GM10847 (cell line): ENCODE data around the gene PIGZ.

ENCODE experiments used
- POLR2A ChIP-seq: IDR thresholded peaks from 2 replicates; pipeline ENCODE4 v1.6.1; 2011; ENCODE audit not compliant: insufficient read length; ENCODE audit errors: extremely low read depth

Gene PIGZ, protein sequence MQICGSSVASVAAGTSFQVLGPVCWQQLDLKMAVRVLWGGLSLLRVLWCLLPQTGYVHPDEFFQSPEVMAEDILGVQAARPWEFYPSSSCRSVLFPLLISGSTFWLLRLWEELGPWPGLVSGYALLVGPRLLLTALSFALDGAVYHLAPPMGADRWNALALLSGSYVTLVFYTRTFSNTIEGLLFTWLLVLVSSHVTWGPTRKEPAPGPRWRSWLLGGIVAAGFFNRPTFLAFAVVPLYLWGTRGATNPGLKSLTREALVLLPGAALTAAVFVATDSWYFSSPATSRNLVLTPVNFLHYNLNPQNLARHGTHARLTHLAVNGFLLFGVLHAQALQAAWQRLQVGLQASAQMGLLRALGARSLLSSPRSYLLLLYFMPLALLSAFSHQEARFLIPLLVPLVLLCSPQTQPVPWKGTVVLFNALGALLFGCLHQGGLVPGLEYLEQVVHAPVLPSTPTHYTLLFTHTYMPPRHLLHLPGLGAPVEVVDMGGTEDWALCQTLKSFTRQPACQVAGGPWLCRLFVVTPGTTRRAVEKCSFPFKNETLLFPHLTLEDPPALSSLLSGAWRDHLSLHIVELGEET

DNA sequence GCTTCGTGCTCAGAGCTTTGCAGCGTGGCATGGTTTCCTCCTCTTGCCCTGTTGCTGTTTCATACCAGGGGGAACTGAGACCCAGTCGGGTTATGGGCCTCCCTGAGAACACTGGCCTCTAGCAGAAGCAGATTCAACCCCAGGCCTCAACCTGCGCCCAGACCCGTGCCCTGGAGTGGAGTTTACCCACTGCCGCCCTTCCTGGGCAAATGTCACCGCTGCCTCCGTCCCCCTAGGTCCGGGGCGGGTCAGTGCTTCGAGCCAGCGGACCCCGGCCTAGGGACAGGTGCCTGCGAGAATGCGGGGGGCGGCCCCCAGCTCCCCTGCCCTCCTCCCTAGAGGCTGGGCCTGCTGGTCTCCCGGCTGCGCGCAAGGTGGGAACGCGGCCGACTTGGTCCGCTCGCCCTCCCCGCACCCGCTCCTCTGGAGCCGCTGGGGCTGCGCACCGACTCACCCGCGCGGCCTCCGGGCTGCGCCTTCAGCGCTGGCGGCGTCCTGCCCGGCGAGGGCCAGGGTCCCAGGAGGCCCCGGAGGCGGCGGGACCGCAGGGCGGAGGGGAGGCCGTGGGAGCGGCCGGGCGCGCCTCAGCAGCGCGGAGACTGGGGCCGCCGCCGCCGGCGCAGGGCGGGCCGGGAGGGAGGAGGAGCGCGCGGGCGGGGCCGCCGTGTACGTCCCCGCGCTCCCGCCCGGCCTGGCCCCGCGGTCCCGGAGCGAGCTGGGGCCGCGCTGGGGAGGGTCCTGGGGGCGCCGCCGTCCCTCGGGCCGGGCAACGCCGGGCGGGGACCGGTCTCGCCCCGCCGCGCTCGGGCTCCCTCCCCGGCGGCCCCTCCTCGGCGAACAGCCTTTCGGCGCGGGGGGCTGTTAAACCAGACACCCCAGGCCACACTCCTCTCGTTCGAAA is at the start of gene PIGZ:
TSS of gene PIGZ (minus strand) at position 601 of the 901 bp plus-strand sequence. CDS start 16,802 bp downstream, outside the sequence.
- TF ChIP-seq POLR2A = peak; percentile 46

DNA sequence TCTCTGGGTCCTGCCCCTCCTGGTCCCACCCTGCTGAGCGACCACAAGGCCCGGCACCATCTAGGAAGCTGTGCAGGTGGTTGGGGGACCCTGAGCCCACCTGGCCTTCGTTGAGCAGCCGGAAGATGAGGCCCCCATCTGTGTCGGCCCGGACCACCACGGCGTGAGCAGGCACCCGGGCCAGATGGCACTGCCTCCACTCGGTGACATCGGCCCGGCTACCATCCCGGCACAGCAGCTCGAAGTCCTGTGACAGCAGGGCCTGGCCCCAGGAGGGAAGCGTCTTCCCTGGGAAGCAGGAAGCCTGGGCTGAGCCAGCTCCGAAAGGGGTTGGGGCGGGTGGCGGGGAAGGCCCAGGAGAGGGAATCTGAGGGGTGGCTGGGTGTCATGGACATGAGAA is 48.4 kb upstream of the PIGZ start:
- no peak for TF ChIP-seq POLR2A

DNA sequence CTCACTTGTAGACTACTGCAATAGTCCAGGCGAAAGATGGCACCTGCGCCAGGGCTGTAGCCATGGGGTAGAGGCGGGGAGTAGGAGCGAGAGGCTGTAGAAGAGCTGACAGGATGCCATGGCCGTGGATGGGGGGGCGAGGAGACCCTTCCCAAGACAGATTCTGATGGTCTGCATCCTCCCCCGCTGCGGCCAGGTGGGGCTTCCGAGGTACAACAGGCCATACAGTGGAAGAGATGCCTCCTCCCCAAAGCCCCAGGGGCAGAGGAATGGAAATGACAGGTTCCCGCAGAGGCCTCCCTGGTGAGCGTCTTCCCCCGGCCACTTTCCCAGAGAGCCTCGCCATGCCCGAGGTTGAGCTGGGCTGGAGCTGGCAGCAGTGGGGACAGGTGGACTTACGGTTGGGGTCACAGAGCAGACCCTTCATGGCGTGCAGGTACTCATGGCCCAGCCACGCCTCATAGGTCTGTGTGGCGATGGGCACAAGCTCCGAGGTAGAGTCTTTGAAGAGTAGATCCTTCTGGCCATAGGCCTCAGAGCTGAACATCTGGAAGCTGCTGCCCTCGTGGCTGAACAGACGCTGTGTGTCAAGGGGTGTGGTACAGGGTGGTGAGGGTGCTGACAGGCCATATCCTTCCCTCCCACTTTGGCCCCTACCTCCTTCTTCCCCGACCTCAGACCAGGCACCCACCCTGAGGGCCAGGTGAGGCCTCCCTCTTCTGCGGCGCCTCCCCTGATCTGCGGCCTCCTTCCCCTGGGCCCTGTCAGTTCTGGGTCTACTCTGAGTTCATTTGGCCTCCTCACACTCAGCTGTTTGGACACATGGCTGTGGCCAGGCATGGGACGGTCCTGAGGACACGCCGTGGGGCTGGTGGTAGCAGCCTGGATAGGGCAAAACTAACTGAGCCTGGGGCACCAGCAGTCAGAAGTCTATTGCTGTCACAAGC is 47.4 kb upstream of the PIGZ start:
- TF ChIP-seq POLR2A = no peak

DNA sequence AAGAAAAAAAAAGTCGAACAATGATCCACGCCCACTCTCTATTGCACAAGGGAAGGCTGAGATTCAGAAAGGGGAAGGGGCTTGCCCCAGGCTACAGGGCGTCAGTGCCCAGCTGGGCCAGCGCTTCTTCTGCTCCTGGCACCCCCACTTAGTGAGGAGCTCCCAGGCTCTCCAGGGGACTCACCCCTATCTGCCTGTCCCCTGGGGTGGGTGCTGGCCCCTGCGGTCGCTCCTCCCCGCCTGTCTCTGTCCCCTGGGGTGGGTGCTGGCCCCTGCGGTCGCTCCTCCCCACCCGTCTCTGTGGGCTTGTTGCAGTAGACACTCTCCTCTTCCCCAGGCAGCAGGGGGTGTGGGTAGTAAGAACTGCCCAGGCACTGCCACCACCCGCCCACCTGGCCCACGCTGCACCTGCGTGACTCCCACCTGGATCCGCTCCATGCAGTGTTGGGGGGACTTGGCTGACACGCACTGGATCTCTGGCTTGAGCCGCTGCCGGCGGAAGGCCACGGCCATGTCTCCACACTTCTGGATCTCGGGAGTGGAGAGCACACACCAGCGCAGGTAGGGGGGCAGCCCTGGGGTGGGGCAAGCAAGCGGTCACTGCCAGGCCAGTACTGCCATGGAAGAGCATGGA is 46.4 kb upstream of the PIGZ start:
- TF ChIP-seq POLR2A = no peak

DNA sequence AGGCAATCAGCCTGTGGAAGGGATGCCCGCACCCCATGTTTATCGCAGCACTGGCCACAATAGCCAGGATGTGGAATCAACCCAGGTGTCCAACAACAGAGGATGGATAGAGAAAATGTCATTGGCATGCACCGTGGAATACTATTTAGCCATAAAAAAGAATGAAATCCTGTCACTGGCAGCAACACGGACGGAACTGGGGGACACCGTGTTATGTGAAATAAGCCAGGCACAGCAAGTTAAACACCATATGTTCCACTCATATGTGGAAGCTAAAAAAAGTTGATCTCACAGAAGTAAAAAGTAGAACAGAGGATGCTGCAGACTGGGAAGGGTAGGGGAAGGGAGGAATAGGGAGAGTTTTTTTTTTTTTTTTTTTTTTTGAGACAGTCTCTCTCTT is 45.4 kb upstream of the PIGZ start:
- no peak for TF ChIP-seq POLR2A

DNA sequence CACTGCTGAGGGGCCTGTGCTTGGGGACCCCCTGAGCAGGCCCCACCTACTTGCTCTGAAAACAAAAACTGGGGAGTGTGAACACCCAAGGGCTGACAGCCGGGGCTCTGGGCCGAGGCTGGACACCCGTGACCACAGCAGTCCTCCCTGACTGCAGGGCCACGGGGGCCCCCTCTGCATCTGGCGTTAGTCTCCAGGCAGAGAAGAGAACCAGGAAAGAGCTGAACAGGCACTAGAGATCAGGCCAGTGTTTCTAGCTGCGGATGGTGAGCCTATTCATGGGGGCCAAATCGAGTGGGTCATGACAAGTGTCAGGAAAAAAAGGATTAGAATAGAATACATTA is 43.9 kb upstream of the PIGZ start:
- TF ChIP-seq POLR2A = no peak

DNA sequence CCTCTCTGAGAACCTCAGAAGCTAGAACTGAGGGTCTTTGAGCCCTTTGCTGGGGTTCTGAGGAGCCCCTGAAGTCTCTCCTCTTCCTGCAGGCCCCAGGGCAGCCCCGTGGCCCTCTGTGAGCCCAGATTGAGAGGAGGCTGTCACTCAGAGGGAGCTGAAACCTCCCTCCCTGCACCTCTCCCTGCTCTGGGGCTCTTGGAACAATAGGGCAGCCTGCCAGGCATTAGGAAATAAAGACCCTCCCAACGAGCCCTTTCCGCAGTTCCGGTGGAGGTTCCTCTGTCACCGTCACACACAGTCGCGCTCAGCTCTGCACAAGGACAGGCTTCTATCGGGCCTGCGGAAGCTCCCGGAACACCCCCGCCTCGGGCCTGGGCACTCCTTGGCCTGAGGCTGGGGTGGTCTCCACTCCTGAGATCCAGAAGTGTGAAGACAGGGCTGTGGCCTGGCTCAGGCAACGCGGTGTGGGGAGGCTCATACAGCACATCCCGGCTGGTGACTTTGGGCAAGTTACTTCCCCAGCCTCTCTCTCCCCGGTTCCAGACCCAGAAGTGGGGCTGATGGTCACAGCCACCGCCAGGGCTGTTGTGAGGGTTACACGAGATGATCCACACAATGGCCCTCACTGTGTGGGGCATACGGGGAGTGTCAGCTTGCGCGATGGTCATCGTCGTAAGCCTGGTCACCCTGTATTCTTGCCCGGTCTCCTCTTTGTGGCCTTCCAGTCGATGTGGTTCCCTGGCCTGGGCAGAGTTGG is 43.3 kb upstream of the PIGZ start:
- no peak for TF ChIP-seq POLR2A

DNA sequence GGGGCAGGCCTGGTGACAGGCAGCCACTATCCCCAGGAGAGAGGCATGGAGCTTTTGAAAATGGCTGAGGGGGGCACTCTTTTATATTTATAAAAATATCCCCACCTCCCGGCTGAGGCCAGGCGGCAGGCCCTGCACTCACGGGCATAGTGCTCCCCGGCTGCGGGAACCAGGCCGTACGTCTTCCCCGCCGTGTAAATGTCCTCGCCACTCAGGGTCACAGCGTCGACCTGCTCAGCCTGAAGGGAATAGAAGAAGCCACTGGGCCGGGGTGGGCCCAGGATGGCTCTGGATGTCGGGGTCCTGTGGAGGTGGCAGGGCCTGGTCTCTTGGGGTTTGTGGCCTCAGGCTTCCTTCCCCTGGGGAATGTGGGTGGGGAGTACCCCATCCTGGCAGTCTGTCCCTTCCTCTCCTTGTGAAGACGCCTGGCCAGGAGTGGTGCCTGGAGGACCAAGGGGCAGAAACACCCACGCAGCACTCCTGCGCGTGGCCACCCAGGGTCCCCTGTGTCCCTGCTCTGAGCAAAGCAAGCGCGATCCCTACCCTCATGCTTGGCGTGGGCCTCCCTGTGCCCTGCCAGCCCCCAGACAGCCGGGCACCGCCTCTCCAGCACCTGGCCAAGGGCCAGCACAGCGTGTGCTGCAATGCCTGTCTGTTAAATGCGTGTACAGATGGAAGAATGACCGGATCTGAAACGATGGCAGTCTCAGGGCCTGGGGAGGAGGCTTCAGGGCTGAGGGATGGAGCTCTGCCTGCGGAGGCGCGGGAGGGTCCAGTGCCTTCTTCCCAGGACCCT is 42.1 kb upstream of the PIGZ start:
- no peak for TF ChIP-seq POLR2A

DNA sequence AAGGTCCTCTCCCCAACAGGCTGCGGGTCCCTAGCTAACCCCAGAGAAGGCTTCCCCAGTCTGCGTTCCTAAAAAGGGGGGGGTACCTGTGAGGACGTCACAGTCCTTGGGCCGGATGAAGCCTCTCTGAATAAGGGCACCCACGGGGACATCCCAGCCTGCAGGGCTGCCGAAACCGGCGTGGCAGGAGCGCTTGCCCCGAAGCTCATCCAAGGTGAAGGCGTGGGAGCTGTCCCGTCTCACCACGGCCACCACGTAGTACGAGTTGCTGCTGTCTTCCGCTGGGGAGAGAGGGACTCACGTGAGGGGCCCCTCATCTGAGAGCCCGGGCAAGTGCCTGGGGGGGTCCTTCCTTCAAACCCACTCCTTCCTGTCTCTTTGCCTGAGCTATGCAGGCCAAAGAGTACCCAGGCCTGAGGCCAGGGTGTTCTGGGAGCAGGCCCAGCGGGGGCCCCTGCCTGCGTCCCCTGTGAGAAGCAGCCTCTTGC is 40.9 kb upstream of the PIGZ start:
- TF ChIP-seq POLR2A = no peak

DNA sequence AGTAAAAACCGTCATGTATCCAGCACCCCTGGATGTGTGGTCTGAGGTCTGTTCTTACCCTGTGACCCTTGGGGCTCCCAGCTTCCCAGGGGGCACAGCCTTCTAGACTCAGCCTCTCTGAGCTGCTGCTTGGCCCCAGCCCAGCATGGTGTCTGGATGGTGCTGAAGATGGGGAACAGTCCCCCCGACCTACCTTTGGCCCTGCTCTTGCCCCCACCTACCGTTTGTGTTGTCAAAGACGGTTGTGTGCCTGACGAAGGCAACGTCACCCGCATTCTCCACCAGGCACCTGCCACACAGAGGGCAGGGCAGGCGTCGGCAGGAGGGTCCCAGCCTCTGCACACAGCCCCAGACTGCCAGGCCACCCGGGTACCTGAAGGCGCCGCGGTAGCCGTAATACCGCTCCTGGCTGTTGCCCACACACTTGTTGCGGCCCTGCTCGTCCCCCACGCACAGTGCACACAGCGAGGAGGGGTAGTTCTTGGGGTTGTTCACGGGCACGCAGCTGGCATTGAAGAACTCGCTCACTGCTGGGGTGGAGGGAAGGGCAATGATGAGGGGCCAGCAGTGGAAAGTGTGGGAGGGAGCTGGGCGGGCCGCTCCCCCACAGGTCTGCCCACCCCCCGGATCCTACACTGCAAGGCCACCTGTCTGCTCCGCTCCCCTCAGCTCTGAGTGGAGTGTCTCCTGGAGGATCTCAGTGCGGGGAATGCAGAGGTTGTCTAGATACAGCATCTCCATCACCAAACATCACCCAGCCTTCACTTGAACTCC is 40.0 kb upstream of the PIGZ start:
- no peak for TF ChIP-seq POLR2A

DNA sequence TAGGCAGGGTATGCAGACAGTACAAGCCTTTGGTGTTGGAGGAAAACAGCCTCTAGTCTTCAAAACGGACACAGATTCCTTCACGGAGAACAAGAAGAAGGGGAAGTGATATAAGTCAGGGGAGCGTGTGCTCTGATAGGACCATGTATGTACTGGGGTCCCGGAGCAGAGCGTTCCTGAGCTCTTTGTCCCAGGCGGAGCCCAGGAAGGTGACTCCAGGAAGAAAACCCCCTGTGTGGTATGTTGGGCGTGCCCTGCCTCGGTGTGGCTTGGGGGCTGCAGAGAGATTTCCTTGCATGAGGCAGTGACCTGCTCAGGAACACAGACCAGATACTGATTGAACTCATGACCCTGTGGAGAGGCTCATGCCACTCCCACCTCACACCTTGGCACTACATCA is 39.3 kb upstream of the PIGZ start:
- TF ChIP-seq POLR2A = no peak
